ENCODE results near the gene CCDC88C. TPM values are rescaled to one million over a fixed set of nuclear protein-coding genes. Genes with fewer than 3 reads are reported as not detected.

The CCDC88C gene
- total and polyA plus RNA-seq, 4 donors: 16.5 to 66.0 (median 32.1) TPM

- ATAC-seq (ENCODE audit: insufficient read depth, low FRiP score): no peak
- no peaks in the 10 kb centered on the region for H3K27me3 ChIP-seq (ENCODE audit: control insufficient read depth in 3 of 3, insufficient read depth in 3 of 3, low read length in 2 of 3)
- H3K4me1 ChIP-seq (ENCODE audit: control insufficient read depth in 5 of 5, insufficient read depth in 5 of 5, low read length in 5 of 5): peaks cover 0 to 49% (median 20%) of the 10 kb centered on the region in 5 donors
- H3K27ac ChIP-seq (ENCODE audit: low read depth in 1 of 2, low read length in 1 of 2): no peak overlapping the region
- 71 to 73% methylated on average over 6 of the region's 6 CpGs for WGBS, 2 donors
- peaks cover 0 to 9% (median 0%) of the 10 kb centered on the region in 4 donors for H3K36me3 ChIP-seq (ENCODE audit: control insufficient read depth in 4 of 4, insufficient read depth in 4 of 4, low read length in 4 of 4)
- DNase-seq: no peak
- H3K9ac ChIP-seq (ENCODE audit: insufficient read depth in 1 of 2, low read length in 2 of 2): no peak overlapping the region
- H3K9me3 ChIP-seq (ENCODE audit: control insufficient read depth in 4 of 4, insufficient read depth in 3 of 4, low read length in 3 of 4): no peaks in the 10 kb centered on the region
- no peak overlapping the region for H3K4me3 ChIP-seq
- TF ChIP-seq CTCF (IDR thresholded peaks at IDR 0.05; ENCODE audit: control extremely low read depth, extremely low read depth): no peak
Measured at GRCh38 chr14:91322623-91323022, 95.0 kb downstream of the CCDC88C start.

- WGBS, 2 donors: 85 to 89% methylated on average over 12 of the region's 12 CpGs
- no peak overlapping the region for H3K9ac ChIP-seq (ENCODE audit: insufficient read depth in 1 of 2, low read length in 2 of 2)
- no peaks in the 10 kb centered on the region for H3K9me3 ChIP-seq (ENCODE audit: control insufficient read depth in 4 of 4, insufficient read depth in 3 of 4, low read length in 3 of 4)
- H3K4me3 ChIP-seq: no peak overlapping the region
- ATAC-seq (ENCODE audit: insufficient read depth, low FRiP score): no peak
- H3K27me3 ChIP-seq (ENCODE audit: control insufficient read depth in 3 of 3, insufficient read depth in 3 of 3, low read length in 2 of 3): no peaks in the 10 kb centered on the region
- peaks cover 0 to 9% (median 0%) of the 10 kb centered on the region in 4 donors for H3K36me3 ChIP-seq (ENCODE audit: control insufficient read depth in 4 of 4, insufficient read depth in 4 of 4, low read length in 4 of 4)
- no peak for TF ChIP-seq CTCF (IDR thresholded peaks at IDR 0.05; ENCODE audit: control extremely low read depth, extremely low read depth)
- DNase-seq: no peak
- H3K27ac ChIP-seq (ENCODE audit: low read depth in 1 of 2, low read length in 1 of 2): no peak overlapping the region
- peaks cover 0 to 43% (median 29%) of the 10 kb centered on the region in 5 donors for H3K4me1 ChIP-seq (ENCODE audit: control insufficient read depth in 5 of 5, insufficient read depth in 5 of 5, low read length in 5 of 5)
Measured at GRCh38 chr14:91321131-91321530, 96.5 kb downstream of the CCDC88C start.

GRCh38 chr14:91320266-91320665, 97.4 kb downstream of the CCDC88C start:
- H3K27me3 ChIP-seq (ENCODE audit: control insufficient read depth in 3 of 3, insufficient read depth in 3 of 3, low read length in 2 of 3): no peaks in the 10 kb centered on the region
- DNase-seq (no peak), ATAC-seq (ENCODE audit: insufficient read depth, low FRiP score) (no peak)
- H3K27ac ChIP-seq (ENCODE audit: low read depth in 1 of 2, low read length in 1 of 2): no peak overlapping the region
- H3K36me3 ChIP-seq (ENCODE audit: control insufficient read depth in 4 of 4, insufficient read depth in 4 of 4, low read length in 4 of 4): peaks cover 0 to 9% (median 0%) of the 10 kb centered on the region in 4 donors
- TF ChIP-seq CTCF (IDR thresholded peaks at IDR 0.05; ENCODE audit: control extremely low read depth, extremely low read depth): no peak
- H3K4me3 ChIP-seq: no peak overlapping the region
- 97 to 98% methylated on average over 9 of the region's 9 CpGs for WGBS, 2 donors
- no peak overlapping the region for H3K9ac ChIP-seq (ENCODE audit: insufficient read depth in 1 of 2, low read length in 2 of 2)
- H3K4me1 ChIP-seq (ENCODE audit: control insufficient read depth in 5 of 5, insufficient read depth in 5 of 5, low read length in 5 of 5): peaks cover 0 to 36% (median 24%) of the 10 kb centered on the region in 5 donors
- no peaks in the 10 kb centered on the region for H3K9me3 ChIP-seq (ENCODE audit: control insufficient read depth in 4 of 4, insufficient read depth in 3 of 4, low read length in 3 of 4)

- WGBS, 2 donors: 61 to 63% methylated on average over 4 of the region's 4 CpGs
- ATAC-seq (ENCODE audit: insufficient read depth, low FRiP score) (no peak), DNase-seq (no peak)
- Histone ChIP-seq H3K9ac (ENCODE audit: insufficient read depth in 1 of 2, low read length in 2 of 2) (no peak overlapping the region), H3K4me1 (ENCODE audit: control insufficient read depth in 5 of 5, insufficient read depth in 5 of 5, low read length in 5 of 5) (peaks cover 0 to 22% (median 12%) of the 10 kb centered on the region in 5 donors), H3K27me3 (ENCODE audit: control insufficient read depth in 3 of 3, insufficient read depth in 3 of 3, low read length in 2 of 3) (no peaks in the 10 kb centered on the region), H3K36me3 (ENCODE audit: control insufficient read depth in 4 of 4, insufficient read depth in 4 of 4, low read length in 4 of 4) (peaks cover 0 to 11% (median 0%) of the 10 kb centered on the region in 4 donors), H3K4me3 (no peak overlapping the region), H3K27ac (ENCODE audit: low read depth in 1 of 2, low read length in 1 of 2) (no peak overlapping the region), H3K9me3 (ENCODE audit: control insufficient read depth in 4 of 4, insufficient read depth in 3 of 4, low read length in 3 of 4) (no peaks in the 10 kb centered on the region)
- TF ChIP-seq CTCF (IDR thresholded peaks at IDR 0.05; ENCODE audit: control extremely low read depth, extremely low read depth): no peak
Measured at GRCh38 chr14:91318911-91319310, 98.7 kb downstream of the CCDC88C start.

All from lung (tissue), 12 donors.